Loucy (cell line): ENCODE data around the gene FANCI.

Experiments used
- H2AFZ ChIP-seq: fragments of 200-600 bp; sonication (generic); 2 replicates; pipeline ENCODE4 v1.6.0; 2016; ENCODE audit warnings: antibody characterized with exemption, mild to moderate bottlenecking, low read length, moderate library complexity
- H3F3A ChIP-seq: fragments of 200-600 bp; 2 replicates; pipeline ENCODE4 v1.6.0; 2016; ENCODE audit warnings: antibody characterized with exemption, low read depth, mild to moderate bottlenecking
- H3K27me3 ChIP-seq: fragments of 200-600 bp; sonication (generic); 2 replicates; pipeline ENCODE4 v1.6.1; 2014; ENCODE audit warnings: low read length, mild to moderate bottlenecking; ENCODE audit not compliant: insufficient read depth, poor library complexity, severe bottlenecking
- H3K36me3 ChIP-seq: fragments of 200-600 bp; sonication (generic); 2 replicates; pipeline ENCODE4 v1.6.1; 2016; ENCODE audit warnings: low read length; ENCODE audit not compliant: insufficient read depth
- H3K4me1 ChIP-seq: fragments of 200-600 bp; sonication (generic); 2 replicates; pipeline ENCODE4 v1.5.1; 2014; ENCODE audit warnings: low read length, mild to moderate bottlenecking; ENCODE audit not compliant: insufficient read depth, poor library complexity, severe bottlenecking
- H3K4me2 ChIP-seq: fragments of 200-600 bp; sonication (generic); 2 replicates; pipeline ENCODE4 v1.6.0; 2014; ENCODE audit warnings: antibody characterized with exemption, low read length, low read depth, mild to moderate bottlenecking; ENCODE audit not compliant: poor library complexity, severe bottlenecking
- H3K4me3 ChIP-seq: fragments of 200-600 bp; sonication (generic); 2 replicates; pipeline ENCODE4 v1.5.1; 2014; ENCODE audit warnings: low read length, mild to moderate bottlenecking, mixed read lengths; ENCODE audit not compliant: poor library complexity, severe bottlenecking
- H3K79me2 ChIP-seq: fragments of 200-600 bp; sonication (generic); 2 replicates; pipeline ENCODE4 v1.6.1; 2014; ENCODE audit warnings: low read length; ENCODE audit not compliant: insufficient read depth
- H3K9ac ChIP-seq: fragments of 200-600 bp; sonication (generic); 2 replicates; pipeline ENCODE4 v1.6.0; 2014; ENCODE audit warnings: mild to moderate bottlenecking, low read depth, low read length, moderate library complexity; ENCODE audit not compliant: poor library complexity, severe bottlenecking
- H3K9me2 ChIP-seq: fragments of 200-600 bp; sonication (generic); replicated peaks from 2 replicates; pipeline ENCODE4 v1.6.1; 2016; ENCODE audit warnings: low read depth, low read length, mixed read lengths
- H3K9me3 ChIP-seq: fragments of 200-600 bp; sonication (generic); 2 replicates; pipeline ENCODE4 v1.6.1; 2014; ENCODE audit warnings: mild to moderate bottlenecking, antibody characterized with exemption, low read length, low read depth; ENCODE audit not compliant: insufficient read depth
- H4K20me1 ChIP-seq: fragments of 200-600 bp; sonication (generic); 2 replicates; pipeline ENCODE4 v1.6.0; 2014; ENCODE audit warnings: antibody characterized with exemption, low read length, mild to moderate bottlenecking; ENCODE audit not compliant: insufficient read depth, poor library complexity, severe bottlenecking
- EZH2phosphoT487 ChIP-seq: fragments of 200-600 bp; IDR thresholded peaks from 2 replicates; pipeline ENCODE4 v1.6.1; 2018; ENCODE audit warnings: antibody characterized with exemption, mild to moderate bottlenecking, moderate library complexity, borderline replicate concordance
- TF ChIP-seq, protein P1 (sequence below): fragments of 200-600 bp; sonication (generic); conservative IDR thresholded peaks from 2 replicates; pipeline ENCODE4 v1.5.1; 2014; ENCODE audit warnings: mild to moderate bottlenecking, antibody characterized with exemption, low read length

Gene FANCI

DNA sequence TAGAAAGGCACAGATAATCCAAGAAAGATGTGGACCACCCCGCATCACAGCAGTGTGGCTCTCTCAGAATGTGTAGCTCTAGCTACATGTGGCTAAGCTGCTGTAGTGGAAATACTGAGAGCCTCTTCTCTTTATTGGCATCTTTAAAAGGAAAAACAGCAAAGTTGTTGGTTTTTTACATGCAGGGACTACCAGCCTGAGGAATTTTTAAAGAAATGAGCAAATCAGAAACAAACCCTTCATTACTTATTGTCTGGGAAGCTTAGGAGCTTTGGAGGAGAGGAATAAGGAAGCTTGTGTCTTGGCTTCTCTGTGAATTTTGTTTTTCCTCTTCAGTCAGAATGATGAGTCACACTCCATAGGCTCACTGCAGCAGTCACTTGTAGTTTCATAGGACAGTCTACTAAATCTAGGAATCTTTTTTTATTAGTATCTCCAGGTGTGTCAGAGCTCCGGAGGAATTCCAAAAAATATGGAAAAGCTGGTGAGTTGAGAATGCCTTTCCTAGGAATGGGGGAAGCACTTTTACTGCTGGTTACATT lies 63.3 kb downstream of the FANCI start:
- Histone ChIP-seq H3K4me2 (no peak overlapping the region), H3K4me1 (no peaks in the 10 kb centered on the region), H3K9ac (no peak overlapping the region), H3K79me2 (no peaks in the 10 kb centered on the region), H3K36me3 (peaks cover 80% of the 10 kb centered on the region; the same call in 1 of the 2 replicates), H2AFZ (no peak overlapping the region), H3K9me3 (no peaks in the 10 kb centered on the region), H3F3A (no peaks in the 10 kb centered on the region), H3K4me3 (no peak overlapping the region), H3K9me2 (no peaks in the 10 kb centered on the region), H4K20me1 (no peaks in the 10 kb centered on the region), H3K27me3 (no peaks in the 10 kb centered on the region)
- TF ChIP-seq EZH2phosphoT487: no peak
- TF ChIP-seq, protein P1, sequence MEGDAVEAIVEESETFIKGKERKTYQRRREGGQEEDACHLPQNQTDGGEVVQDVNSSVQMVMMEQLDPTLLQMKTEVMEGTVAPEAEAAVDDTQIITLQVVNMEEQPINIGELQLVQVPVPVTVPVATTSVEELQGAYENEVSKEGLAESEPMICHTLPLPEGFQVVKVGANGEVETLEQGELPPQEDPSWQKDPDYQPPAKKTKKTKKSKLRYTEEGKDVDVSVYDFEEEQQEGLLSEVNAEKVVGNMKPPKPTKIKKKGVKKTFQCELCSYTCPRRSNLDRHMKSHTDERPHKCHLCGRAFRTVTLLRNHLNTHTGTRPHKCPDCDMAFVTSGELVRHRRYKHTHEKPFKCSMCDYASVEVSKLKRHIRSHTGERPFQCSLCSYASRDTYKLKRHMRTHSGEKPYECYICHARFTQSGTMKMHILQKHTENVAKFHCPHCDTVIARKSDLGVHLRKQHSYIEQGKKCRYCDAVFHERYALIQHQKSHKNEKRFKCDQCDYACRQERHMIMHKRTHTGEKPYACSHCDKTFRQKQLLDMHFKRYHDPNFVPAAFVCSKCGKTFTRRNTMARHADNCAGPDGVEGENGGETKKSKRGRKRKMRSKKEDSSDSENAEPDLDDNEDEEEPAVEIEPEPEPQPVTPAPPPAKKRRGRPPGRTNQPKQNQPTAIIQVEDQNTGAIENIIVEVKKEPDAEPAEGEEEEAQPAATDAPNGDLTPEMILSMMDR: no peak

DNA sequence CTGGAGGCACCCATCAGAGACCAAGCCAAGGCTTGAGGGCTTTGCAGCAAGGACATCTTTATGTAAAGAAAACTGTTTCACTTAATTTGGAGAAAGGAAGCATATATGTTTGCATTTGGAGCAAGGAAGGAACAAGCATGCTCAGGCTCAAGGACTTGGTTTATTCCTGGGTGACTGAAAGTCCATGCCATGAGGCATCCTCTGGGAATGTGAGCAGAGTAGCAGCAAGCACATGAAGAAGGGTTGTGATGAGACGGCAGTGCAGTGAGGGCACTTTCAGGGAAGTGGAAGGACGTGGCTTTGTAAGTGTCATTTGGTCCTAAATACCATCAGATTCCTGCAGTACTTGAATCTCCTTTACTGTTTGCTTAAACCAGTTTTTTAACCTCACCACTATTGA lies 64.0 kb downstream of the FANCI start:
- Histone ChIP-seq H3K4me3 (no peak overlapping the region), H3K9ac (no peak overlapping the region), H3K79me2 (no peaks in the 10 kb centered on the region), H3K36me3 (peaks cover 85% of the 10 kb centered on the region; the same call in 1 of the 2 replicates), H3K4me2 (no peak overlapping the region), H3K4me1 (no peaks in the 10 kb centered on the region), H3K9me2 (no peaks in the 10 kb centered on the region), H3K27me3 (no peaks in the 10 kb centered on the region), H4K20me1 (no peaks in the 10 kb centered on the region), H2AFZ (no peak overlapping the region), H3F3A (no peaks in the 10 kb centered on the region), H3K9me3 (no peaks in the 10 kb centered on the region)
- TF ChIP-seq, protein P1: no peak
- no peak for TF ChIP-seq EZH2phosphoT487

DNA sequence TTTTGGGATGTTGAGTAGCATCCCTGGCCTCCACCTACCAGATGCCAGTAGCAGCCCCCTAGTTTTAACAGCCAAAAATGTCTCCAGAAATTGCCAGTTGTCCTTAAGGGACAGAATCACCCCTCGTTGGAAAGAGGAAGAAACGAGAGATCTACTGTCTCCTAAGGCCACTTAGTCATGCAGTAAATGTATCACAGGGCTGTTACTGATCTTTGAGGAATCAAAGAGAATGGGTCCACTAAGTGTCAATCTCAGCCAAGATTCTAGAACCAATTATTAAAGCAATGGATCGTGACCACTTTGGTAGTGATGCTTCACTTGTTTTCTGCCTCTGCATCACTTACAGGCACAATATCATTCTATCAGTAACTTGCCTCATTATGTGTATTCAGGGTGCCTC lies 64.5 kb downstream of the FANCI start:
- Histone ChIP-seq H3K79me2 (no peaks in the 10 kb centered on the region), H3K27me3 (no peaks in the 10 kb centered on the region), H3K9ac (no peak overlapping the region), H3F3A (no peaks in the 10 kb centered on the region), H3K4me1 (no peaks in the 10 kb centered on the region), H3K4me3 (no peak overlapping the region), H4K20me1 (no peaks in the 10 kb centered on the region), H3K4me2 (no peak overlapping the region), H3K9me3 (no peaks in the 10 kb centered on the region), H3K36me3 (peaks cover 85% of the 10 kb centered on the region; the same call in 1 of the 2 replicates), H3K9me2 (no peaks in the 10 kb centered on the region), H2AFZ (no peak overlapping the region)
- no peak for TF ChIP-seq EZH2phosphoT487
- TF ChIP-seq, protein P1: no peak
